GM23338 (cell line): ENCODE data around the gene SLC43A2. TPM values are rescaled to one million over a fixed set of nuclear protein-coding genes. Genes with fewer than 3 reads are reported as not detected.

Experiments
- ATAC-seq: fragments of 200-7000 bp; cut with Tn5 transposase; 3 replicates; pipeline ENCODE4 v1.9.1; 2020
- DNase-seq: peaks from one replicate; pipeline ENCODE4 v3.0.0-alpha.2; 2015; ENCODE audit warnings: low spot score
- H2AFZ ChIP-seq: fragments of 200-600 bp; sonication (generic); 2 replicates; pipeline ENCODE4 v1.8.0; 2016; ENCODE audit warnings: antibody characterized with exemption, mild to moderate bottlenecking, moderate library complexity
- H3F3A ChIP-seq: fragments of 200-600 bp; sonication (generic); replicated peaks from 2 replicates; pipeline ENCODE4 v1.8.0; 2017; ENCODE audit warnings: antibody characterized with exemption, mixed run types, low read depth
- H3K27ac ChIP-seq: fragments of 200-600 bp; sonication (generic); 2 replicates; pipeline ENCODE4 v1.6.1; 2016; ENCODE audit warnings: low read depth
- H3K27me3 ChIP-seq: fragments of 200-600 bp; sonication (generic); 2 replicates; pipeline ENCODE4 v1.8.0; 2016; ENCODE audit warnings: mild to moderate bottlenecking, mixed run types, moderate library complexity; ENCODE audit not compliant: insufficient read depth
- H3K36me3 ChIP-seq: fragments of 200-600 bp; sonication (generic); 2 replicates; pipeline ENCODE4 v1.8.0; 2016; ENCODE audit warnings: mild to moderate bottlenecking; ENCODE audit not compliant: insufficient read depth
- H3K4me1 ChIP-seq: fragments of 200-600 bp; sonication (generic); 2 replicates; pipeline ENCODE4 v1.8.0; 2016; ENCODE audit warnings: mild to moderate bottlenecking, moderate library complexity; ENCODE audit not compliant: insufficient read depth
- H3K4me2 ChIP-seq: fragments of 200-600 bp; sonication (generic); 2 replicates; pipeline ENCODE4 v1.7.1; 2017; ENCODE audit warnings: mixed run types
- H3K4me3 ChIP-seq: fragments of 200-600 bp; sonication (generic); 2 replicates; pipeline ENCODE4 v1.6.1; 2016; ENCODE audit warnings: mixed run types
- H3K79me2 ChIP-seq: fragments of 200-600 bp; sonication (generic); replicated peaks from 2 replicates; pipeline ENCODE4 v1.8.0; 2017; ENCODE audit warnings: mild to moderate bottlenecking; ENCODE audit not compliant: insufficient read depth
- H3K9me2 ChIP-seq: fragments of 200-600 bp; sonication (generic); 2 replicates; pipeline ENCODE4 v1.8.0; 2017; ENCODE audit not compliant: insufficient read depth
- H4K20me1 ChIP-seq: fragments of 200-600 bp; sonication (generic); replicated peaks from 2 replicates; pipeline ENCODE4 v1.8.0; 2017; ENCODE audit warnings: mild to moderate bottlenecking; ENCODE audit not compliant: insufficient read depth
- H3K27ac Mint-ChIP-seq: 2 replicates; pipeline ENCODE4 v1.8.0; 2020; ENCODE audit warnings: inconsistent platforms, mild to moderate bottlenecking, moderate library complexity, mixed read lengths
- H3K27me3 Mint-ChIP-seq: 3 replicates; pipeline ENCODE4 v1.8.0; 2022; ENCODE audit warnings: low read depth, mild to moderate bottlenecking, moderate library complexity, mixed read lengths, inconsistent platforms; ENCODE audit not compliant: insufficient read depth, poor library complexity
- H3K36me3 Mint-ChIP-seq: 3 replicates; pipeline ENCODE4 v1.8.0; 2021; ENCODE audit warnings: low read depth, mild to moderate bottlenecking, inconsistent platforms, moderate library complexity, mixed read lengths
- H3K4me1 Mint-ChIP-seq: 3 replicates; pipeline ENCODE4 v1.8.0; 2020; ENCODE audit warnings: mild to moderate bottlenecking, inconsistent platforms, mixed read lengths
- H3K4me3 Mint-ChIP-seq: 3 replicates; pipeline ENCODE4 v1.8.0; 2021; ENCODE audit warnings: moderate library complexity, mild to moderate bottlenecking, inconsistent platforms, mixed read lengths
- H3K9me3 Mint-ChIP-seq: 3 replicates; pipeline ENCODE4 v1.8.0; 2020; ENCODE audit warnings: moderate library complexity, mild to moderate bottlenecking, inconsistent platforms, mixed read lengths
- CREB1 ChIP-seq: fragments of 250-450 bp; sonication (Bioruptor Pico); IDR thresholded peaks from 2 replicates; pipeline ENCODE4 v1.5.0; 2020; ENCODE audit warnings: low read depth, mild to moderate bottlenecking, moderate library complexity
- CTCF ChIP-seq, 2 experiments: fragments of 200-600 bp in 1 of 2; sonication (generic) in 1 of 2; conservative IDR thresholded peaks; 2 replicates each; pipeline versions ENCODE4 v1.5.1 to v1.6.1; 2016 to 2017; ENCODE audit warnings: antibody characterized with exemption in 2 of 2, low read depth in 2 of 2, mild to moderate bottlenecking in 2 of 2, moderate library complexity in 1 of 2
- EZH2 ChIP-seq: fragments of 200-600 bp; sonication (generic); IDR thresholded peaks from one replicate; pipeline ENCODE4 v1.8.0; 2017; ENCODE audit warnings: antibody characterized with exemption, mild to moderate bottlenecking, low read depth; ENCODE audit not compliant: unreplicated experiment
- EZH2phosphoT487 ChIP-seq: fragments of 200-600 bp; sonication (generic); IDR thresholded peaks from one replicate; pipeline ENCODE4 v1.8.1; 2018; ENCODE audit warnings: antibody characterized with exemption; ENCODE audit not compliant: unreplicated experiment
- NANOG ChIP-seq: IDR thresholded peaks from 2 replicates; pipeline ENCODE4 v1.6.1; 2016; ENCODE audit warnings: antibody characterized with exemption, borderline replicate concordance
- POLR2AphosphoS5 ChIP-seq: IDR thresholded peaks from 2 replicates; pipeline ENCODE4 v1.6.1; 2016; ENCODE audit warnings: antibody characterized with exemption, low read depth
- REST ChIP-seq: IDR thresholded peaks from one replicate; pipeline ENCODE4 v1.6.1; 2018; ENCODE audit warnings: antibody characterized with exemption; ENCODE audit not compliant: unreplicated experiment
- ZNF114 ChIP-seq: fragments of 250-450 bp; sonication (Bioruptor Pico); IDR thresholded peaks from 2 replicates; pipeline ENCODE4 v1.5.0; 2020; ENCODE audit warnings: mild to moderate bottlenecking, moderate library complexity
- ZNF331 ChIP-seq: fragments of 250-450 bp; sonication (Bioruptor Pico); IDR thresholded peaks from 2 replicates; pipeline ENCODE4 v1.5.0; 2020; ENCODE audit warnings: low read depth, mild to moderate bottlenecking, moderate library complexity
- ZNF462 ChIP-seq: fragments of 250-450 bp; sonication (Bioruptor Pico); IDR thresholded peaks from 2 replicates; pipeline ENCODE4 v1.5.0; 2020; ENCODE audit warnings: mild to moderate bottlenecking, moderate library complexity
- polyA plus RNA-seq: library from polyadenylated mRNA; unstranded; fragments of >200 nt; fragmentation: Nextera tagmentation; extraction: Ambion mirVana; gene quantifications from 2 replicates; pipeline ENCODE4 v1.2.1, GENCODE V29; 2016
- total RNA-seq: library from RNA; depleted of rRNA; stranded (reverse); fragments of >200 nt; shearing (Covaris generic); gene quantifications from 2 replicates; pipeline ENCODE4 v1.2.3, GENCODE V29; 2014

SLC43A2 gene
- total and polyA plus RNA-seq, 2 experiments from 2014 or later, result 2.2 to 9.8 TPM

GRCh38 chr17:1639549-1640180 is 11.0 kb upstream of the SLC43A2 start:
- no peaks in the 10 kb centered on the region for H3K36me3 ChIP-seq
- peaks cover 2% of the 10 kb centered on the region; the same call in 1 of the 3 replicates for H3K36me3 Mint-ChIP-seq
- no peak overlapping the region for H3K4me3 ChIP-seq
- peaks cover 6% of the 10 kb centered on the region for H3K27me3 ChIP-seq
- H4K20me1 ChIP-seq, result no peaks in the 10 kb centered on the region
- H2AFZ ChIP-seq, result no peak overlapping the region
- peaks cover 14% of the 10 kb centered on the region; the same call in 1 of the 2 replicates for H3F3A ChIP-seq
- H3K9me3 Mint-ChIP-seq, result peaks cover 3% of the 10 kb centered on the region; the same call in 1 of the 3 replicates
- ATAC-seq (no peak), DNase-seq (no peak)
- H3K4me1 ChIP-seq, result peaks cover 10% of the 10 kb centered on the region
- no peak overlapping the region for H3K4me2 ChIP-seq
- H3K27ac ChIP-seq, result no peak overlapping the region
- no peak overlapping the region for H3K4me3 Mint-ChIP-seq
- peaks cover 26% of the 10 kb centered on the region for H3K4me1 Mint-ChIP-seq
- no peaks in the 10 kb centered on the region for H3K79me2 ChIP-seq
- no peak overlapping the region for H3K27ac Mint-ChIP-seq
- TF ChIP-seq POLR2AphosphoS5 (no peak), ZNF114 (no peak), REST (no peak), CREB1 (CRISPR knock-in tag) (no peak), ZNF331 (CRISPR knock-in tag) (no peak), ZNF462 (CRISPR knock-in tag) (no peak), CTCF (conservative IDR thresholded peaks at IDR 0.05; ENCODE audit: low read depth in 2 of 2) (no peak), NANOG (no peak), EZH2 (no peak), EZH2phosphoT487 (no peak)
- H3K27me3 Mint-ChIP-seq, result peaks cover 12% of the 10 kb centered on the region
- peaks cover 3% of the 10 kb centered on the region; the same call in 1 of the 2 replicates for H3K9me2 ChIP-seq
